Measurements from ENCODE around the gene ARMC5.
"Not testable (repeated sequence)": the region's sequence is repeated elsewhere in the genome, so short reads cannot be mapped to it uniquely, and the experiment has no call there.

Gene ARMC5, protein sequence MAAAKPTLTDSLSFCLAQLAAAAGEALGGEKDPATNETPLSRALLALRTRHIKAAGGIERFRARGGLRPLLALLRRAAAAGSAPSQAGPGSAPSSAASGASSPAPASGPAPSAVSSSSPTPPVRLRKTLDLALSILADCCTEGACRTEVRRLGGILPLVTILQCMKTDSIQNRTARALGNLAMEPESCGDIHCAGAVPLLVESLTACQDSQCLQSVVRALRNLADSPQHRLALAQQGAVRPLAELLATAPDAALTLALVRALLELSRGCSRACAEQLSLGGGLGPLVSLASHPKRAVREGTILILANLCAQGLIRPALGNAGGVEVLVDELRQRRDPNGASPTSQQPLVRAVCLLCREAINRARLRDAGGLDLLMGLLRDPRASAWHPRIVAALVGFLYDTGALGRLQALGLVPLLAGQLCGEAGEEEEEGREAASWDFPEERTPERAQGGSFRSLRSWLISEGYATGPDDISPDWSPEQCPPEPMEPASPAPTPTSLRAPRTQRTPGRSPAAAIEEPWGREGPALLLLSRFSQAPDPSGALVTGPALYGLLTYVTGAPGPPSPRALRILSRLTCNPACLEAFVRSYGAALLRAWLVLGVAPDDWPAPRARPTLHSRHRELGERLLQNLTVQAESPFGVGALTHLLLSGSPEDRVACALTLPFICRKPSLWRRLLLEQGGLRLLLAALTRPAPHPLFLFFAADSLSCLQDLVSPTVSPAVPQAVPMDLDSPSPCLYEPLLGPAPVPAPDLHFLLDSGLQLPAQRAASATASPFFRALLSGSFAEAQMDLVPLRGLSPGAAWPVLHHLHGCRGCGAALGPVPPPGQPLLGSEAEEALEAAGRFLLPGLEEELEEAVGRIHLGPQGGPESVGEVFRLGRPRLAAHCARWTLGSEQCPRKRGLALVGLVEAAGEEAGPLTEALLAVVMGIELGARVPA

GRCh38 chr16:31458844-31459686 is at the start of gene ARMC5:
ARMC5 (plus strand) TSS chr16:31459501; CDS start chr16:31459525, 24 bp downstream.
- DNase-seq = peak; percentile 97

- DNase-seq = no peak
Measured at GRCh38 chr16:31410082-31410481, 49.2 kb upstream of the ARMC5 start.

DNA sequence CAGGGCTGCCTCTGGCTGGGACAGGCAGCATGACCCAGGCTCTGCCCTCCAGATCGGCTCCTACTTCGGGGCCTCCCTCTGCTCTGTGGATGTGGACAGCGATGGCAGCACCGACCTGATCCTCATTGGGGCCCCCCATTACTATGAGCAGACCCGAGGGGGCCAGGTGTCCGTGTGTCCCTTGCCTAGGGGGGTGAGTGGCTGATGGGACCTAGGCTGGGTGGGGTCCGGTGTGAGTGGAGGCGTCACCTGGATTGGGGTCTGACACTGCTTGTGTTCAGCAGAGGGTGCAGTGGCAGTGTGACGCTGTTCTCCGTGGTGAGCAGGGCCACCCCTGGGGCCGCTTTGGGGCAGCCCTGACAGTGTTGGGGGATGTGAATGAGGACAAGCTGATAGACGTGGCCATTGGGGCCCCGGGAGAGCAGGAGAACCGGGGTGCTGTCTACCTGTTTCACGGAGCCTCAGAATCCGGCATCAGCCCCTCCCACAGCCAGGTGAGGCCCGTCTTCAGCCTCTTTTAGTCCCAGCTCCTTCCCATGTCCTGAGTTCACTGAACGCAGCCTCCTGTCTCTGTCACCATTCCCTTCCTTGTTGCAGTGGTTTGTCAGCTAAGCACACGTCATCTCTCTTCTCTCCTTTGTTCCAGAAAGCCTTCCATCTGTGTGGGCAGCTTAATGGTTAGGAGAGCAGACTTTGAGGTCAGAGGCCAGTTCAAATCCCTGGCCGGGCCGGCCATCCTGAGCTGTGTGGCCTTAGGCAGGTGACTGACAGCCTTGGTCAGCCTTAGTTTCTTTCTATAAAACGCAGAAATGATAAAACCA is 48.1 kb upstream of the ARMC5 start:
- no peak for DNase-seq

- DNase-seq = no peak
Measured at GRCh38 chr16:31412750-31413149, 46.6 kb upstream of the ARMC5 start.

DNA sequence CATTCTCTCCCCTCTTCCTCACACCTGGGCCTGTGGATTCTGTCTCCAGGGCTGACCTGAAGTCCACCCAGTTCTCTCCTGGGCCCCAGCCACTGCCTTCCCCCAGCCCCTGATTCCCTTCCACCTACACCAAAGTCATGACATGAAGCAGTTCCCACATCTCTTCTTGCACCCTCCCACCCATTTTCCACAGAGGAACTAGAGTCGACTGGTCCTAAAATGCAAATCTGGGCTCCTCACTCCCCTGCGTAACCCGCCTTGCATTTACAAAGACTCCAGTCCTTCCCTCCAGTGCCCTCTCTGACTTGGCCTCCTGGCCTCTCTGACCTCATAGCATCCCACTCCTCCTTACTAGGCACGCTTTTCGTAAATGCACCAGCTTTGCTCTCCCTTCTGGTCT is 45.9 kb upstream of the ARMC5 start:
- no peak for DNase-seq

- DNase-seq = no peak
Measured at GRCh38 chr16:31413943-31414342, 45.4 kb upstream of the ARMC5 start.

DNA sequence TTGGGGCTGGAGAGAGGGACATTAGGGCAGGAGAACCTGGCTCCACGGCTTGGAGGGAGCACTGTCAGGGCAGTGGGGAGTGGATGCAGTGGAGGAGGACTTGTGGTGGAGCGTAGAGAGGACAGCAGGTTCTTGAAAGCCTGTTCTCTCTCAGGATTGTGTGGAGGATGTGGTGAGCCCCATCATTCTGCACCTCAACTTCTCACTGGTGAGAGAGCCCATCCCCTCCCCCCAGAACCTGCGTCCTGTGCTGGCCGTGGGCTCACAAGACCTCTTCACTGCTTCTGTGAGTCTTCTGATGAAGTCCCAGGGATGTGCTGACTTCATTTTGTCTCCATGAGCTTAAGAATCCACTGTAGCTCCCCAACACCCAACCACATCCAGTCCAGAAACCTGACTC is 44.6 kb upstream of the ARMC5 start:
- DNase-seq = no peak

GRCh38 chr16:31416371-31416770 is 42.9 kb upstream of the ARMC5 start:
- no peak for DNase-seq

DNA sequence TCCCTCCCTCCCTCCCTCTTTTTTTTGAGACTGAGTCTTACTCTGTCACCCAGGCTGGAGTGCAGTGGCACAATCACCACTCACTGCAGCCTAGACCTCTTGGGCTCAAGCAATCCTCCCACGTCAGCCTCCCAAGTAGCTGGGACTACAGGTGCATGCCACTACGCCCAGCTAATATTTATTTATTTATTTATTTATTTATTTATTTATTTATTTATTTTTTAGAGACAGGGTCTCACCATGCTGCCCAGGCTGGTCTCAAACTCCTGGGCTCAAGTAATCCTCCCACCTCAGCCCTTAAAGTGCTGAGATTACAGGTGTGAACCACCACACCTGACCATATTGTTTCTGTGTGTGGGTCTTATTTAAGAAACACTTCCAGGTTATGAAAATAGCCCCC is 42.3 kb upstream of the ARMC5 start:
- DNase-seq = not testable (repeated sequence)

DNA sequence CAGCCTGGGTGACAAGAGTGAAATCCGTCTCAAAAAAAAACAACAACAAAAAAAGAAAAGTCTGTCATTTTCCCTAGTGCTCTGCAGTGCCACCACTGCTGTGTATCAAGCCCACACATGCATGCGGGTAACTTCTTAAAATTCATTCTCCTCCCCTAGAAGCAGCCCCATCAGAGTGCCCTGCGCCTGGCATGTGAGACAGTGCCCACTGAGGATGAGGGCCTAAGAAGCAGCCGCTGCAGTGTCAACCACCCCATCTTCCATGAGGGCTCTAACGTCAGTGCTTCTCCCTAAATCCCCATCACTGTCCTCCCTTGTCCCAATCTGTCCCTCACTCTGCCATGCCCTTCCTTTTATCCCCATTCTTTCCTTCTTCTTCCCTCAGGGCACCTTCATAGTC is 41.4 kb upstream of the ARMC5 start:
- DNase-seq = no peak

DNA sequence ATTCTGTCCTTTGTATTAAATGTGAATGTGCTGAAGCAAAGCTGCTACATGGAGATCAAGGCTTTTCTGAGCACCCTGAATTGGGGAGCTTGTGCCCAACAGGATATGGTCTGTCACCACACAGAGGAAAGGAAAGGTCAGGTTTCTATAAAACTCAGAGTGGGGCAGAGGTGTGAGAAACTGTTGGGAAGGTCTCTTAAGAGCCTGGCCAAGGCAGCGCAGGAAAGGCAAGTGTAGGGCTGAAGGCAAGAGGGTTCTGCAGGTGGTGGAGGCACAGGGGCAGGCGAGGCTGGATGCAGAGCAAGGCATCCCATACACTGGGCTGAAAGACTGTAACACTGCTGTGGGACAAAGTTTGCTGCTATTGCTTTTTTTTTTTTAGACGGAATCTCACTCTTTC is 39.3 kb upstream of the ARMC5 start:
- DNase-seq = no peak

DNA sequence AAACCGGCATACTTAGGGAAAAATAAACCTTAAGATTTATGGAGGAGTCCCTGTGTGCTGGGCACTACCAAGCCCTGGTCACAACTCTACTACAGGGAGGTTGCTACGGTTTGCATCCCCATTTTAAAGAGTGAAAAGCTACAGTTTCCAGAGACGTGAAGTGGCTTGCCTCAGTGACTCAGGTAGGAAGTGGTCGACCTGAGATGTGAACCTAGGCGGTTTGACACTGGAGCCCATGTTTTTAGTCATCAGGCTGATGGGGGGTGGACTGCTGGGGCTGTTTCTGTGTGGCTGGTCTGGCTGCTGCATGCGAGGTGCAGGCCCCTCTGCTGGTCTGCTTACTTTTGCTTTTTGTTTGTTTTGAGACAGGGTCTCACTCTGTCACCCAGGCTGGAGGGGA is 37.7 kb upstream of the ARMC5 start:
- DNase-seq = no peak

- no peak for DNase-seq
Measured at GRCh38 chr16:31423241-31423640, 36.1 kb upstream of the ARMC5 start.

DNA sequence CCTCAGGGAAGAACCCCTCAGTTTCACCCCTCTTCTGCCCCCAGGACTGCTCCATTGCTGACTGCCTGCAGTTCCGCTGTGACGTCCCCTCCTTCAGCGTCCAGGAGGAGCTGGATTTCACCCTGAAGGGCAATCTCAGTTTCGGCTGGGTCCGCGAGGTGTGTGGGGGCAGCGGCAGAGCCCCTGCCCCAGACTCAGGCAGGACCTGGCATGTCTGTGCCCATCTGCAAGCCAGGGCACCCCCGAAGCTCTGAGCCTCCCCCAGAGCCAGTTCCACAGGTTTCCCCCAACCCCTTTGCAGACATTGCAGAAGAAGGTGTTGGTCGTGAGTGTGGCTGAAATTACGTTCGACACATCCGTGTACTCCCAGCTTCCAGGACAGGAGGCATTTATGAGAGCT is 35.5 kb upstream of the ARMC5 start:
- no peak for DNase-seq

GRCh38 chr16:31427441-31428278 is 31.6 kb upstream of the ARMC5 start:
- DNase-seq = peak; percentile 69

DNA sequence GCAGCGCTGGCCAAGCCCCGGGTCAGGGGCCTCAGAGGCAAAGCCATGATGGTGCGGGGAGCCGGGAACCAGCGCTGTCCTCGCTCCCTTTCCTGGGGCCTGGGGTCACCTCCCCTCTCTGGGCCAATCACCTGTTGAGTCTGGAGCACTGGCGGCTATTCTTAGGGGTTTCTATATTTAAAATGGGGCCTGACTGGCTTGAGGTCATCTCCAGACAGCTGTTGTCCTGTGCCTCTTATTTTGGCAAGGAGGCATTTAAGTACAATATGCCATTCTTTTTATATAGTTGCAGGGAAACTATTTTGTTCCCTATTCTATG is 31.1 kb upstream of the ARMC5 start, which contains the start of gene COX6A2:
COX6A2 (minus strand) TSS at position 82 of the 319 bp plus-strand sequence; CDS start at position 47, 35 bp downstream.
- DNase-seq = no peak

- DNase-seq = no peak
Measured at GRCh38 chr16:31428638-31429247, 30.6 kb upstream of the ARMC5 start.

GRCh38 chr16:31429314-31429713 is 30.0 kb upstream of the ARMC5 start:
- DNase-seq = no peak

DNA sequence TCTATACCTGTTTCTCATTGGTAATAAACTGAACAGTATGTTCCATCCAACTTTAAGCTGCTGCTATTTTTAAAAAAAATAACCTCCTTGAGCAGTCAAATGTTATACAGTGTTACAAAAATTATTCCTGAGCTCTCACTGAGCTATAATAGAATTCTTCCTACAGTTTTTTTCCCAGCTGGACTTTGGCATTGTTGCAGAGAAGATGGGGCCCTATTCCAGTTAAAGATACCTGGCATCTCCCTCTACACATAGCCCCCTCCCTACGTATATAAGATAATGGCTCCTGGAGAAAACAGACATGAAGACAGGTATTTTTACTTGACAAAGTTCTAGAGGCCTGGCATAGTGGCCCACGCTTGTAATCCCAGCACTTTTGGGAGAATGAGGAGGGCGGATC is 29.5 kb upstream of the ARMC5 start:
- DNase-seq = no peak

- DNase-seq = no peak
Measured at GRCh38 chr16:31430380-31431052, 28.8 kb upstream of the ARMC5 start.

Measured in activated naive CD4-positive, alpha-beta T cell treated with anti-CD3 and anti-CD28 coated beads, Interleukin-2, amount 50 U/mL, for 16 hours (primary cell).